Measurements from ENCODE around the gene NR1H3.

GRCh38 chr11:47216121-47216798, 41.5 kb upstream of the NR1H3 start:
- TF ChIP-seq CTCF (conservative IDR thresholded peaks at IDR 0.05 in 1 of 2, IDR thresholded peaks at IDR 0.05 in 1 of 2; ENCODE audit: low read depth in 1 of 2, low read length in 2 of 2), result no peak
- TF ChIP-seq EZH2 (IDR thresholded peaks at IDR 0.05; ENCODE audit: low read length, missing control alignments), result no peak

Measured in fibroblast of lung (primary cell).